B cell (primary cell): ENCODE measurements around the gene HMGCL. TPM values are rescaled to one million over a fixed set of nuclear protein-coding genes. Genes with fewer than 3 reads are reported as not detected.

Source experiments
- ATAC-seq: fragments of 200-7000 bp; cut with Tn5 transposase; one replicate; pipeline ENCODE4 v1.10.0; 2021; ENCODE audit warnings: low read depth, mild to moderate bottlenecking, moderate number of reproducible peaks, moderate library complexity
- CTCF ChIA-PET: fragments of 350-600 bp; sonication (Branson Sonifier 250); formaldehyde crosslinking; loops from one replicate; lab custom pipeline; 2021; ENCODE audit warnings: antibody characterized with exemption, inconsistent platforms; lab: Charles Lee
- POLR2A ChIA-PET: fragments of 350-600 bp; sonication (Branson Sonifier 250); formaldehyde crosslinking; loops from one replicate; lab custom pipeline; 2021; ENCODE audit warnings: antibody characterized with exemption; lab: Charles Lee
- DNase-seq: peaks from one replicate; pipeline ENCODE4 v3.0.0; 2013
- H2AFZ ChIP-seq: 2 replicates; pipeline ENCODE4 v1.6.1; 2012; ENCODE audit warnings: mild to moderate bottlenecking, low read depth, low read length; ENCODE audit not compliant: insufficient read depth, poor library complexity, severe bottlenecking
- H3K27ac ChIP-seq, 2 donors: 1 replicate in 1 of 2; 2 replicates in 1 of 2; pipeline ENCODE4 v1.5.1; 2012 to 2013; ENCODE audit warnings: low read length in 2 of 2, mild to moderate bottlenecking in 2 of 2, moderate library complexity in 1 of 2
- H3K27me3 ChIP-seq, 4 experiments: fragments of 200-600 bp in 1 of 4; sonication (generic) in 1 of 4; replicated peaks in 1 of 4; 1 replicate in 2 of 4; 2 replicates in 2 of 4; pipeline versions ENCODE4 v1.6.1 to v1.7.0; 2013 to 2016; ENCODE audit warnings: low read length in 3 of 4, mild to moderate bottlenecking in 2 of 4, mixed read lengths in 1 of 4, moderate library complexity in 1 of 4; ENCODE audit not compliant: insufficient read depth in 4 of 4, control insufficient read depth in 3 of 4; ENCODE audit errors: control extremely low read depth in 1 of 4
- H3K36me3 ChIP-seq, 2 experiments: replicated peaks in 1 of 2; 1 replicate in 1 of 2; 2 replicates in 1 of 2; pipeline versions ENCODE4 v1.6.1 to v1.7.1; 2013; ENCODE audit warnings: low read length in 1 of 2; ENCODE audit not compliant: insufficient read depth in 2 of 2, control insufficient read depth in 1 of 2; ENCODE audit errors: control extremely low read depth in 1 of 2, extremely low read depth in 1 of 2
- H3K4me1 ChIP-seq, 2 donors: fragments of 200-600 bp in 1 of 2; sonication (generic) in 1 of 2; 1 replicate in 1 of 2; 2 replicates in 1 of 2; pipeline versions ENCODE4 v1.5.1 to v1.6.1; 2013 to 2017; ENCODE audit warnings: low read length in 2 of 2; ENCODE audit not compliant: control insufficient read depth in 2 of 2, insufficient read depth in 2 of 2
- H3K4me2 ChIP-seq: replicated peaks from 2 replicates; pipeline ENCODE3; 2012; ENCODE audit warnings: mild to moderate bottlenecking, low read depth, low read length; ENCODE audit not compliant: poor library complexity, severe bottlenecking
- H3K4me3 ChIP-seq, 5 experiments: fragments of 200-600 bp in 1 of 5; sonication (generic) in 1 of 5; 1 replicate in 3 of 5; 2 replicates in 2 of 5; pipeline versions ENCODE4 v1.5.1 to v1.7.0; 2011 to 2016; ENCODE audit warnings: low read length in 4 of 5, mild to moderate bottlenecking in 4 of 5, low read depth in 2 of 5, control low read depth in 1 of 5, moderate library complexity in 1 of 5; ENCODE audit not compliant: insufficient read depth in 1 of 5; ENCODE audit errors: control extremely low read depth in 1 of 5, extremely low read depth in 1 of 5
- H3K79me2 ChIP-seq: fragments of 200-600 bp; sonication (generic); one replicate; pipeline ENCODE4 v1.6.0; 2016; ENCODE audit warnings: low read length; ENCODE audit not compliant: control insufficient read depth, insufficient read depth
- H3K9ac ChIP-seq: fragments of 200-600 bp; sonication (generic); 2 replicates; pipeline ENCODE4 v1.6.1; 2017; ENCODE audit warnings: mild to moderate bottlenecking, low read length, moderate library complexity
- H3K9me3 ChIP-seq, 3 donors: one replicate each; pipeline versions ENCODE4 v1.6.1 to v1.7.1; 2013; ENCODE audit warnings: low read length in 2 of 3; ENCODE audit not compliant: control insufficient read depth in 2 of 3, insufficient read depth in 1 of 3; ENCODE audit errors: control extremely low read depth in 1 of 3
- H4K20me1 ChIP-seq: 2 replicates; pipeline ENCODE4 v1.6.0; 2012; ENCODE audit warnings: mild to moderate bottlenecking, low read length; ENCODE audit not compliant: insufficient read depth, control insufficient read depth, poor library complexity, severe bottlenecking
- H3K27ac Mint-ChIP-seq: one replicate; pipeline ENCODE4 v1.8.0; 2021; ENCODE audit warnings: mixed read lengths
- H3K27me3 Mint-ChIP-seq: one replicate; pipeline ENCODE4 v1.8.0; 2021; ENCODE audit warnings: mixed read lengths
- H3K4me1 Mint-ChIP-seq: one replicate; pipeline ENCODE4 v1.8.0; 2021; ENCODE audit warnings: mixed read lengths
- H3K4me3 Mint-ChIP-seq: one replicate; pipeline ENCODE4 v1.8.0; 2021; ENCODE audit warnings: mixed read lengths
- H3K9me3 Mint-ChIP-seq: one replicate; pipeline ENCODE4 v1.8.0; 2022; ENCODE audit warnings: mixed read lengths; ENCODE audit not compliant: insufficient read depth
- EZH2 ChIP-seq: IDR thresholded peaks from 2 replicates; pipeline ENCODE4 v1.6.1; 2012; ENCODE audit warnings: borderline replicate concordance, low read depth, mild to moderate bottlenecking, moderate library complexity, low read length; ENCODE audit not compliant: insufficient read depth, poor library complexity, severe bottlenecking
- WGBS: methylation state at CpG from one replicate; pipeline ENCODE4 v1.1.5; 2013; ENCODE audit warnings: missing lambda C conversion rate; ENCODE audit not compliant: insufficient coverage; 5-methylcytosine and 5-hydroxymethylcytosine counted together
- intact Hi-C: fragments of 100-400 bp; cut with micrococcal nuclease; formaldehyde crosslinking; loops from one replicate; pipeline ENCODE4 v1.10.0; 2022
- polyA plus RNA-seq: library from polyadenylated mRNA; depleted of rRNA; stranded (reverse); fragments of >200 nt; gene quantifications from 2 replicates; pipeline ENCODE4 v1.2.3, GENCODE V29; 2012
- total RNA-seq, 2 donors: library from RNA; stranded (reverse); fragments of 120-200 nt in 1 of 2; gene quantifications; 1 replicate in 1 of 2; 2 replicates in 1 of 2; pipeline versions ENCODE4 v1.2.3 to v1.2.4, GENCODE V29; 2013 to 2022
- TF ChIP-seq, protein P1 (sequence below): fragments of 200-600 bp; IDR thresholded peaks from one replicate; pipeline ENCODE4 v1.8.0; 2022; ENCODE audit warnings: antibody characterized with exemption, mild to moderate bottlenecking

The HMGCL gene
- total and polyA plus RNA-seq, 2 donors (not counting 1 experiment from before 2014, with no cell fraction given): 18.5 to 35.9 TPM

DNA sequence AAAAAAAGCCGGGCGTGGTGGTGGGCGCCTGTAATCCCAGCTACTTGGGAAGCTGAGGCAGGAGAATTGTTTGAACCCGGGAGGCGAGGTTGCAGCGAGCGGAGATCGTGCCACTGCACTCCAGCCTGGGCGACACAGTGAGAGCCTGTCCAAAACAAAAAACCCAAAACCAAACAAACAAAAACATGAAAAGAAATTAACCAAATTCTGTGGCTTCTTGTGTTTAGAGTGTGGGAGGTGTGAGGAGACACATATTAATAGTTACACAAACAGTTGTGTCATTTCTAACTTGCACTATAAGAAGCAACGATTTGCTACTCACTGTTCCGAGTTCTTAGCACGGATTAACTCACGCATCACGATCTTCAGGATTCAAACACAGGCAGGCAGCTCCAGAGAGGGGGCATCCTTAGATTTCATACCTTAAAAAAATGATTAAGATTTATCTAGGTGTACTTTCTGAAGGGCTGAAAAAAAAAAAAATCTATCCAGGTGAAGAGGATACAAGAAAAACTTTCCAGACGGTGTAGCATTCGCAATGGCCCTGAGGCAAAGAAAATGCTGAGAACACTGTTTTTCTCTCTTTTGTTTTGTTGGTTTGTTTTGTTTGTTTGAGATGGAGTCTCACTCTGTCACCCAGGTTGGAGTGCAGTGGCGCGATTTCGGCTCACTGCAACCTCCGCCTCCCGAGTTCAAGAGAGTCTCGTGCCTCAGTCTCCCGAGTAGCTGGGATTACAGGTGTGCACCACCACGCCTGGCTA is 713 bp upstream of the HMGCL start:
- Mint-ChIP-seq H3K9me3 (no peaks in the 10 kb centered on the region), H3K4me1 (peaks cover 22% of the 10 kb centered on the region), H3K27ac (peak overlapping the region; percentile 98), H3K27me3 (no peaks in the 10 kb centered on the region), H3K4me3 (peak overlapping the region; percentile 96)
- H3K9ac ChIP-seq: peak overlapping the region; percentile 97
- H3K27me3 ChIP-seq: no peaks in the 10 kb centered on the region
- ChIA-PET POLR2A (interaction anchor here (0.6 to 1.9 kb wide), 9 partner anchors 9 to 362 kb away, joined by 3 to 13 read pairs (median 4); no protein-coding TSS in a partner anchor), CTCF (interaction anchor here (0.6 to 5.1 kb wide), 8 partner anchors 10 to 183 kb away, joined by 3 to 64 read pairs (median 4); partner anchors contain the start of gene FUCA1)
- H3K79me2 ChIP-seq: peaks cover 12% of the 10 kb centered on the region
- no peaks in the 10 kb centered on the region for H3K9me3 ChIP-seq
- TF ChIP-seq, protein P1, sequence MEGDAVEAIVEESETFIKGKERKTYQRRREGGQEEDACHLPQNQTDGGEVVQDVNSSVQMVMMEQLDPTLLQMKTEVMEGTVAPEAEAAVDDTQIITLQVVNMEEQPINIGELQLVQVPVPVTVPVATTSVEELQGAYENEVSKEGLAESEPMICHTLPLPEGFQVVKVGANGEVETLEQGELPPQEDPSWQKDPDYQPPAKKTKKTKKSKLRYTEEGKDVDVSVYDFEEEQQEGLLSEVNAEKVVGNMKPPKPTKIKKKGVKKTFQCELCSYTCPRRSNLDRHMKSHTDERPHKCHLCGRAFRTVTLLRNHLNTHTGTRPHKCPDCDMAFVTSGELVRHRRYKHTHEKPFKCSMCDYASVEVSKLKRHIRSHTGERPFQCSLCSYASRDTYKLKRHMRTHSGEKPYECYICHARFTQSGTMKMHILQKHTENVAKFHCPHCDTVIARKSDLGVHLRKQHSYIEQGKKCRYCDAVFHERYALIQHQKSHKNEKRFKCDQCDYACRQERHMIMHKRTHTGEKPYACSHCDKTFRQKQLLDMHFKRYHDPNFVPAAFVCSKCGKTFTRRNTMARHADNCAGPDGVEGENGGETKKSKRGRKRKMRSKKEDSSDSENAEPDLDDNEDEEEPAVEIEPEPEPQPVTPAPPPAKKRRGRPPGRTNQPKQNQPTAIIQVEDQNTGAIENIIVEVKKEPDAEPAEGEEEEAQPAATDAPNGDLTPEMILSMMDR: no peak
- no peak for TF ChIP-seq EZH2
- no peaks in the 10 kb centered on the region for H4K20me1 ChIP-seq
- peak overlapping the region; percentile 19 to 95 (median 93) for H3K4me3 ChIP-seq
- peak; percentile 17 for ATAC-seq
- intact Hi-C loops: loop anchor here (1.0 to 5.0 kb wide), 6 partner anchors 12 to 154 kb away; partner anchors contain the start of genes FUCA1, GALE and SRSF10
- peaks cover 10 to 14% of the 10 kb centered on the region in 2 donors for H3K4me1 ChIP-seq
- WGBS: 94% methylated on average over 11 of the region's 24 CpGs
- peak; percentile 42 for DNase-seq
- peak overlapping the region; percentile 81 to 97 for H3K27ac ChIP-seq
- no peaks in the 10 kb centered on the region for H3K36me3 ChIP-seq
- H2AFZ ChIP-seq: peak overlapping the region; percentile 88
- H3K4me2 ChIP-seq: peak overlapping the region; percentile 94
